CD4-positive, alpha-beta T cell treated with Interleukin-15 for 4 hours (primary cell): Measurements from ENCODE around the gene SSUH2.

ENCODE experiments used
- DNase-seq: peaks from one replicate; pipeline ENCODE4 v3.0.0-alpha.2; 2020; ENCODE audit warnings: low spot score

Gene SSUH2

DNA sequence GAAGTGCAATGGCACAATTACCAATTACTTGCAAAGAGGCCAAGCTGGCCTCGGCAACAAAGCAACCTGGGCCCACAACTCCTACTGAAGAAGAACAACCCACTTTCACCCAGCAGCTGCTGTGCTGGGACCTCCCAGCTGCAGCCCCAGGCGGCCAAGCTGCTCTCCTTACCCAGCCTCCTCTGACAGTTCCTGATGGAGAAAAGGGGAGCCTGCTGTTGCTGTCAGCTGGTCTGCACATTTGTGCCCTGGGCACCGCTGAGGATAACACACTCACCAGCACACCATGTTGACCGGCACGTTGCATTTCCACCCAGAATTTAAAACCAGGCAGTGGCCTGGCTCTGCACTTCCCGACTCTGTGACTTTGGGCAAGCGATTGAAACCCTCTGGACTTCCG is 33.6 kb downstream of the SSUH2 start:
- no peak for DNase-seq

DNA sequence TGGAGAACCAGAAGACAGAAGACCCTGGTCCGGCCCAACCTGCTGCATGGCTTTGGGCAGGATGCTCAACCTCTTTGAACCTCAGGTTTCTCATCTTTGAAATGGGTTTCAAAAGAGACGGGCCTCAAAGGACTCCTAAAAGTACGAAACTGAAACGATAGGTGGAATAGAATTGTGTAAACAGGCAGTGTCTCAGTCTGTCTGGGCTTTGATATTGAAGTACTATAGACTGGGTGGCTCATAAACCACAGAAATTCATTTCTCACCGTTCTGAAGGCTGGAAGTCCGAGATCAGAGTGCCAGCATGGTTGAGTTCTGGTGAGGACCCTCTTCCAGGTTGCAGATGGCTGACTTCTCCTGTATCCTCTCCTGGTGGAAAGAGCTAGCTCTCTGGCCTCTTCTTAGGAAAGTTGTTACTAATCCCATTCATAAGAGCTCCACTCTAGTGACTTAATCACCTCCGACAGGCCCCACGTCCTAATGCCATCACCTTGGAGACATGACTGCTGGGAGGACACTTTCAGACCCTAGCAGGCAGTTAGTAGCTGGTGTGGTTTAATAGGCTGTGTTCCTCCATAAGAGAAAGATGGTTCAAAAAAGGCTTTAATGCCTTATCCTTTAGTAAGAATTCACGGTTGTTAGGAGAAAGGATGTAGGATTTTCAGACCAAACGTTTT is 35.7 kb downstream of the SSUH2 start:
- no peak for DNase-seq

DNA sequence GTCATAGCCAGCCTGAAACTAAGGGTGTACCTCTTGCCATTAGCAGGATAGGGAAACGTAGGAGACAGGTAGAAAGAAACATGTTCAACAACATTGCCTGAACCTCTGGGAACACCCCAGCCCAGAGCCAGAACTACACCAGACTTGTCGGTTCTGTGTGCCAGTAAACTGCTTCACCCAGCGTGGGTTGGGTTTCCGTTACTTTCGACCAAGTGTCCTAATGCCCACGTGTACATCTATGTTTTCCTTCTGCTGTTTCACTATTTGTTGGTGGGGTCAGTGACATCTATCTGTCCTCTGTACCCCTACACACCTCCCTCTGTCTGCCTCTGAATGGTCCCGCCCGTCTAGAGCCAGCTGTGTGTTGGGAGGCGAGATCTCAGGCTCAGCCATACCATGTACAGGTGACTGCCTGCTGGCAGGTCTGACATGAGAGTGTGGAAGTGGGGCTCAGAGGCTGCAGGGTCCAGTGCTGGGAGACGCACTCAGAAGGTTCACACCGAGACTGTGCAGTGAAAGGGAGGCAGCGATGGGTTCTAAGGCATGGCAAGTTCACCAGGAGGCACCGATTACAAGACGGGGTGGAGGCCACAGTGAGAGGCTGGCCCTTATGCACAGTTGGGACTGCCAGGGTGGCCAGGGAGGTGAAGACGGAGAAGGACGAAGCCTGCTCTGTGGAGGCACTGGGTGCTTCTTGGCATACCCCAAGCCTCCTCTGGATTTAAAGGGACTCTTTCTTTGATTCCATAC is 36.4 kb downstream of the SSUH2 start:
- no peak for DNase-seq

DNA sequence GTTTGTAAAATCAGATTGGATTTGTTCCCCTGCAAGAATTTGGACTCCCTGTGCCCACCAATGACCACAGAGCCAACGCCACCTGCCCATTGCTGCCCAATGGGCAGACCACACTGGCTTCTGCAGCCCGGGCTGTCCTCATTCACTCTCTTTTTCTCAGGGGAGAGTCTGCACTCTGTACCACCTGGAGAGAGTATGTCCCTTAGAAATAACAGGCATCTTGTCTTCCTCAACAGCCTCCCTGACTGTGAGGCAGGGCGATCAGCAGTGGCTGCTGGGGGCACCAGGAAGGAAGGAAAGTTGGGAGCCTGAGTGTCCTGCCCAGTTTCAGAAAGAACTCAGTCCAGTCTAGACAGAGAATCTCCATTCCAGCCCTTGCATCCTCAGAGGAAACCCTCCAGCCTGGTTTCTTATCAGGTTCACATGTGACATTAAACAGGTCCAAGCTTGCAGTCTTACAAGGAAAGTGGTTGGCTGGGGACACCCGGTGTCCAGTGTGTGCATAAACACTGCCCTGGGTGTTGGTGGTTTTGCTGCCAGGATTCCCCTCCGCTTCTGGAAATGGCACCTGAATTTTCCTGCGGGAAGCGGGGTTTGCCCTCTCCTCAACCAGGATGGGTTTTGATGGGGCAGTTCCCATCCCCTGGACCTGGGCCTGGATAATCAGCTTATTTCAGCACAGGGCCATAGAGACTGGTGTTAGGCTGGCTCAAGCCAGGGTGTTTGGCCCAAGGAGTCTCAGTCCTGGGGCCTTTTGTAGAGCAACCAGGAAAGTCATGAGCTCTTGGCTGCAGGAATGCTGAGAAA is 37.2 kb downstream of the SSUH2 start:
- DNase-seq = no peak

DNA sequence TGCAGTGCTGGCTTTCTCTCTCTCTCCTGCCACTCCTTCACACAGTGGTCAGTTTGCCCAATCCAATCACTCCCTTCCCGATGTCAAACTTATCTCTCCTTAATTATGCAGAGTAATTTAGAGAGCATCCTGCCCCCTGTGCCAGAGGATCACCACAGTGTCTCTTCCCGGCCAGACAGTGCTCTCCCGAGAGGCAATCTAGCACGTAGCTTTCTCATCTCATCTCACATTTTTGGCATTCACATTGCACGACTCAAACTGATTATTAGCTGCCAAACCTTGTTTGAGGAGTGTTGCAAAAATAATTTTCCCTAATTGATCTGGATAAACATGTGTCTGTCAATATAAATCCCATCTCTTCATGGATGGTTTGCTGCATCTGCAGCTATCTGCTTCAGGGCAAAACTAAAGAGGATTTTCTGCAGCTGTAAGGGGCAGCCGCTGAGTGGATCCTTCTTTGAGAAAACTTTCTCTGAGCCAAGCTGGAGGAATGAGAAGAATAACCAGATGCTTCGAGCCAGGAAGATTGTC is 37.8 kb downstream of the SSUH2 start:
- DNase-seq = no peak

DNA sequence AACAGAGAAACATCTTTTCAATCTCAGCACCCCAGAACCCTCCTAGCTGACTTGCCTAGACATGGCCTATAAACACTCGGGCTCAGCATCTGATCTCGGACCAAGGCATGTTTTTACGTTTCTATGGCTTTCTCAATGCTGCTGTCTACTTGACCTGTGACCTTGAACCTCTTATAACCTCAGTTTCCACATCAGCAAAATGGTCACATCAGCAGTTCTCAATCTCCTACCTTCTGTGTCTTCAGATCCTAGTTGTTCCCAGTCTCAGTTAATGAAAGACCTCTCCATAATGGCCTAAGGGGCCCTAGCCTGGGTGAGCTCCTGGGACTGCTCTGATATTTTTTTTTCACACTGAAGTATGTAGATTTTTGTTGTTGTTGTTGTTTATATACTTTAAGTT is 39.6 kb downstream of the SSUH2 start:
- DNase-seq = no peak

- DNase-seq = no peak
Observed at GRCh38 chr3:8604006-8604405, 40.6 kb downstream of the SSUH2 start.

GRCh38 chr3:8603115-8603710 is 41.4 kb downstream of the SSUH2 start:
- no peak for DNase-seq

- no peak for DNase-seq
Observed at GRCh38 chr3:8600457-8600856, 44.1 kb downstream of the SSUH2 start.

GRCh38 chr3:8599146-8599545 is 45.5 kb downstream of the SSUH2 start:
- no peak for DNase-seq

DNA sequence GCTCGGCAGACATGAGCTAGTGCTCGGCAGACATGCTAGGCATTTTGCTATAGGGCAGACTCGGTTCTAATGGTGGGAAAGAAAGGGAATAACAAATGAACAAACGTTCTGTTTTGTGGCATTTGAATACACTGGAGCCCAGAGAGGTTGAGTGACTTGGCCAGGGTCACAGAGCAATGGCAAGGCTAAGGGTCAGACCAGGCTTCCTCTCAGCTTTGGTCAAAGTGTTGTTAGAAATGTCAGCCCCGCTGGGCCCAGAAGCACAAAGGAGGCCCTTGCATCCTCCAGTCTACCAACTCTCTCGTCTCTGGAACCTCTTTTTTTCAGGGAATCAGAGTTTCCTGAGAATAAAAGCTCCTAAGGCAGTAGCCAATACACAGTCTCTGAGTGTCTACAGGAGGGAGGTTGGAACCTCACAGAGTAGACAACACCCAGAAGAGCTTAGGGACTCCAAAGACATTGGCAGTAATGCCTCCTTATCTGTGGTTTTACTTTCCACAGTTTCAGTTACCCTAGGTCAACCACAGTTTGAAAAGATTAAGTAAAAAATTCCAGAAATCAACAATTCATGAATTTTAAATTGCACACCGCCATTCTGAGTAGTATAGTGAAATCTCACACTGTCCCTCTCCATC is 47.3 kb downstream of the SSUH2 start:
- no peak for DNase-seq

DNA sequence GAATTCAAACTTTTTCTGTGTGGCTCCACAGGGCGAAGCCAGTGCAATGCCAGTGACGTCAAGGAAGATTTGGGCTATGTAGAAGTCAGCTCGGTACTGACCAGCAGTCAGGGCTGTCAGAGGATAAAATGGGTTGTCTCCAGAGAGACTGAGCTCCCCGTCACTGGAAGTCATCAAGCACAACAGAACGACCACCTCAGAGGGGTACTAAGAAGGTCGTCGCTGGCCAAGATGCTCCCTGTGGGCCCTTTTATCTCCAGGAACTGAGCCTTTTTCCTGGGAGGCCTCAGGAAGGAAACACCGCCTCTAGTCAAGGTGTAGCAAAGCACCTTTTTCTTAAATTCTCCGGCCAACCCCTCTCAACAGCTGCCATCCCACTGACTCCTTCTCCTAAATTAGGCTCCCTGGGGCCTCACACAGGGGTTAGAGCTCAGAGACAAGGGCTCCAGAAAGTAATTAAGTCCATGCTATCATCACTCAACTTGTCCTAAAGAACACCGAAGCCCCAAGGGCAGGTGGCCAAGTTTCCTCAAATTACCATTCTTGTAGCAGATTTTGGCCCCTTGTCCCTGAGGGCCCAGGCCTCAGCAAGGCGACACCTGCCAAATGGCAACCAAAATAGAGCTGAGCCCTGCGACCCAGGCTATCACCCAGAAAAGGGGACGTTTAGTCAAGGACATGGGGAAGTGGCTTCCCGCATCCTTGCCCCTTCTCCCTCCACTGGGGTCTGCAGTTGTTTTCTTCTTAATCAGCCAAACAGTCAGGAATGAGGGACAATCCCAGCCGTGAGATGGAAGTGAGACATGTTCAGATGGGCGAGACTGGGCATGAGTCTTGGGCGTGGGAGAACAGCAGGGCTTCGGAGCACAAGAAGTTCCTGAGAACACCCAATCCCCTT is 48.0 kb downstream of the SSUH2 start:
- no peak for DNase-seq

- DNase-seq = no peak
Observed at GRCh38 chr3:8595695-8596115, 48.9 kb downstream of the SSUH2 start.

GRCh38 chr3:8595252-8595651 is 49.3 kb downstream of the SSUH2 start:
- DNase-seq = no peak

DNA sequence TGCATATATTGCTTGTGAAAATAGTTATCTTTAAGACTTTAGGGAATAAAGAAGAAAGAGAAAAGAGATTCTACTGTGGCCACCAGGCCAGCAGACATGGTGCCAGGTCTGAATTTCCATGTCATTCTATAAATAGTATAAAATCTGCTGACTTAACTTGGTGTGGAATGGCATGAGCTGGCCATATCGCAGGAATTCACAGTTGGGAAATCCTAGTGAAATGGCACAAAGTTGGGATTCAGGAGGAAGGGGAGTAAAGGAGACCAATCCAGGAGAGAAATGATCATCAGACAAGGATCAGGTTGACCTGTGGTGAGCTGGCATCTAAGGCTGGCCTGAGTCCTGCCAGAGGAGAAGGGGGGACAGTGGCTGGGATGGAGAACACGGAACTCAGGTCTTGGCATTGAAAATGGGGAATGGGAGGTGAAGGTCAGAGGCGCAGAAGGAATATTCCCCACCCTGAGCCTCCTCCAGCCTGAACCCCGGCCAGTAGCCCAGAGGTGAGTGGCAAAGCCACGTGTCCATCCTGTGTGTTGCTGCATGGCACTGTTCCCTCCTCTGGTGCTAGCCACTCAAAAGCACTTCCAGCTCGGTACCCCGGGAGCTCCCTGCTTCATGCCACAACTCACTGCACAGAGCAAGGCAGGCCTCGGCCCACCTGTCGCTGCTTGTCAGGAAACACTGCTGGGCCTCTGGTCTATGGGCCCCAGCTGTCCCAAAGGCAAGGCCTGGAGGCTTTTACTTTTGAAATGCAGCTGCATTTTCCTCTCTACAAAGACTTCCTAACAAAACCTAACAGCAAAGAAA is 51.4 kb downstream of the SSUH2 start:
- no peak for DNase-seq

- DNase-seq = no peak
Observed at GRCh38 chr3:8589880-8590556, 54.6 kb downstream of the SSUH2 start.

- no peak for DNase-seq
Observed at GRCh38 chr3:8584661-8585060, 59.9 kb downstream of the SSUH2 start.

DNA sequence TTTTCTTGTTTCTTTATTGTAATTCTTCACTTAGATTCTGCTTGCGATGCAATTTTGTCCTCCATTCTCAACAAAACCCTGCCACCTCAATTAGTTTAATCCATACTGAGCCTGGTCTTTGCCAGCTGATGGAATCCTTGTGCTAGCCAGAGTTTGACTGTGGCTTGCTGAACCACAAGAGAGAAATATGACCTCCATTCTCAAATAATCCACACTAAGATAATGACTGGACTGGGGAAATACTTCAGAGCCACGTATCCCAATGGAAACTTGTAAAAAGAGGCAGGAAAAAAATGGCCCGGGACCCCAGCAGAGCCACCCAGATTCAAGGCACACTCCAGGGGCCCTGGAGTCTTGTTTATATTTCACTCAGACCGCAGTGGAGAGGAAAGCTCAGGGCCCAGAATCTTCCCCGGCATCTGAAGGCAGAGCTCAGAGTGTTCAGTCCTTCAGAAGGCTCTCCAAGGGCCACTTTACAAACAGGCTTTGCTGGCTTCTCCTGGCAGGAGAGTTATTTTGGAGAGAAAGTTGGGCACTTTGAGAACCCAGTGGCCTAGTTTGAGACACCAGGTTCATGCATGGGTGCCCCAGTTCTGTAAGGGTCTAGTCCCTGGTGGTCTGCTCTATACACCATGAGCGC is 62.7 kb downstream of the SSUH2 start:
- no peak for DNase-seq

GRCh38 chr3:8581373-8581772 is 63.2 kb downstream of the SSUH2 start:
- no peak for DNase-seq
